Breast epithelium (tissue), 3 donors: ENCODE measurements around the gene RHEX.

Experiments used
- POLR2AphosphoS5 ChIP-seq, 3 donors: sonication (generic); formaldehyde crosslinking; IDR thresholded peaks; one replicate each; pipeline ENCODE4 v1.6.1; 2017; ENCODE audit warnings: antibody characterized with exemption in 3 of 3
- TF ChIP-seq, protein P1 (sequence below), 3 donors: fragments of 450-650 bp; IDR thresholded peaks; one replicate each; pipeline ENCODE4 v1.5.1; 2016 to 2017; ENCODE audit warnings: antibody characterized with exemption in 3 of 3, mild to moderate bottlenecking in 3 of 3, moderate library complexity in 3 of 3

DNA sequence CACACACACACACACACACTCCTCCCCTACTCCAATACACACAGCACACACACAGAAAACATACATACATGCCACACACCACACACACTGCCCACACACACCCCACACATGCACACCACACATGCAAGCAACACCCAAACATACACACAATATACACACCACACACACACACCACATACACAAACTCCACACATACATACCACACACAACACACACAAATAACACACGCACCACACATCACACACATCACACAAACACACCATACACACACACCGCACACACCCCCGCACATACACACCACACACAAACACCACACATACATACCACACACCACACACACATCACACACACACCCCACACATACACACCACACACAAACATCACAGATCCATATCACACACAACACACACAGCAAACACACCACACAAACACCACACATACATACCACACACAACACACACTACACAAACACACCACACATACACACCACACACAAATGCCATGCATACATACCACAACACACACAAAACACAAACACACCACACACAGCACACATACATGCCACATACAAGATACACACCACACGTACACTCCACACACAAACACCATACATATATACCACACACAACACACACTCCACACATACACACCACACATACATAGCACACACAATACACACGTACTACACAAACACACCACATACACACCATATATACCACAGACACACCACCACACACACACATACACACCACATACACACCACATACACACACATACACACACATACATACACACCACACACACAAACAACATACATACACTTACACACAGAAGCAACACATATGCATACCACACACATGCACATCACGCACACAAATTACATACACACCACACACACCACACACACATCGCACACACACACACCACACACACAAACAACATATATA is 48.8 kb upstream of the RHEX start:
- TF ChIP-seq, protein P1, sequence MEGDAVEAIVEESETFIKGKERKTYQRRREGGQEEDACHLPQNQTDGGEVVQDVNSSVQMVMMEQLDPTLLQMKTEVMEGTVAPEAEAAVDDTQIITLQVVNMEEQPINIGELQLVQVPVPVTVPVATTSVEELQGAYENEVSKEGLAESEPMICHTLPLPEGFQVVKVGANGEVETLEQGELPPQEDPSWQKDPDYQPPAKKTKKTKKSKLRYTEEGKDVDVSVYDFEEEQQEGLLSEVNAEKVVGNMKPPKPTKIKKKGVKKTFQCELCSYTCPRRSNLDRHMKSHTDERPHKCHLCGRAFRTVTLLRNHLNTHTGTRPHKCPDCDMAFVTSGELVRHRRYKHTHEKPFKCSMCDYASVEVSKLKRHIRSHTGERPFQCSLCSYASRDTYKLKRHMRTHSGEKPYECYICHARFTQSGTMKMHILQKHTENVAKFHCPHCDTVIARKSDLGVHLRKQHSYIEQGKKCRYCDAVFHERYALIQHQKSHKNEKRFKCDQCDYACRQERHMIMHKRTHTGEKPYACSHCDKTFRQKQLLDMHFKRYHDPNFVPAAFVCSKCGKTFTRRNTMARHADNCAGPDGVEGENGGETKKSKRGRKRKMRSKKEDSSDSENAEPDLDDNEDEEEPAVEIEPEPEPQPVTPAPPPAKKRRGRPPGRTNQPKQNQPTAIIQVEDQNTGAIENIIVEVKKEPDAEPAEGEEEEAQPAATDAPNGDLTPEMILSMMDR (IDR thresholded peaks at IDR 0.05) = no peak
- no peak for TF ChIP-seq POLR2AphosphoS5 (IDR thresholded peaks at IDR 0.05)
